ENCODE measurements around the gene CCL20. TPM values are rescaled to one million over a fixed set of nuclear protein-coding genes. Genes with fewer than 3 reads are reported as not detected.
"Not testable (repeated sequence)": the region's sequence is repeated elsewhere in the genome, so short reads cannot be mapped to it uniquely, and the experiment has no call there.

CCL20 gene
- total RNA-seq, 1 experiment from 2014 or later: 1.5 TPM

GRCh38 chr2:227821043-227821942 is 7.7 kb downstream of the CCL20 start:
- 0 out of 2 replicates have a peak, but pooled peaks cover 2% of the 10 kb centered on the region for H3K9me3 ChIP-seq
- 0 out of 2 replicates have a peak, but pooled peaks cover 2% of the 10 kb centered on the region for H3K36me3 ChIP-seq
- no peak overlapping the region for H3K4me3 ChIP-seq
- H3K27me3 ChIP-seq: no peaks in the 10 kb centered on the region
- peak; percentile 34 for DNase-seq

DNA sequence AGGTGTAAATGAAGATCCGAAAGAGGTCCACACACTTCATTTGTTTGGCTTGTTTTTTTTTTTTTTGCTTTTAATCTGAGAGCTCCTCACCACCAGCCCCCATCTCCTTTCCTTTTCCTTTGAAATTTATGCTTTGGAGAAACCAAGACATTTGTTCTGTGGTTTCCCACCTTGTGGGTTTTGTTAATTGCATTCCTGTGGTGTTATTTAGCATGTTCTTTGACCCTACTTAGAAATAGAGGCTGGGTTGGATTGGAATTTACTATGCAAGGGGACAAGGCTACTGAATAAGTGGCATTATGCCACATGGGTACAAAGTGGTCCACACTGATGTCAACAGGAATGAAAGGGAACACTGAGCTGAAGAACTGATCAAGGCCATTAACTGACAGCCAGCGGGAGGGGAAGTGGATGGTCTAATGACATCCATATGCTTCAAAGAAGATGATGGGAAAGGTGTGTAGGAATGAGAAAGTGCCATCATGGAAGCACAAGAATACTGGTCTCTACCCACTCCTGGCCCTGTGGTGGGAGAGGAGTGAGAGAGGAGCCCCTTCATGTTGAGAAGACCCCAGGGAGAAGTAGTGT is 8.9 kb downstream of the CCL20 start:
- DNase-seq: no peak
- 0 out of 2 replicates have a peak, but pooled peaks cover 2% of the 10 kb centered on the region for H3K36me3 ChIP-seq
- H3K4me3 ChIP-seq: no peak overlapping the region

DNA sequence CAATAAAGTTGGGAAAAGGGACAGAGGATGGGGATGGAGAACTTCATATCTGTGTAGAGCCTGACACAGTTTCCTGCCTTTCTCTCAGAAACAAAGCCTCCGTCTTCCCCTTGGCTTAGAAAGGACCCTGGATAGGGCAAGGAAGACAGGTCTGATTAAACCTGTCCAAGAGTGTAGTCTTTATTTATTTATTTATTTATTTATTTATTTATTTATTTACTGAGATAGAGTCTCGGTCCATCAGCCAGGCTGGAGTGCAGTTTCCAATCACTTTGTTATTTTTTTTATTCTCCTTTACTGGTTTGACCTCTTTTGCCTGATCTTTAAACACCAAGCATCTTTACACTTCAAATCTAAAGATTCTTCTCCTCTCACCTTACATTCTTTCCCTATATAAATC is 10.3 kb downstream of the CCL20 start:
- no peak overlapping the region for H3K4me3 ChIP-seq
- peaks cover 2% of the 10 kb centered on the region; the same call in 1 of the 2 replicates for H3K9me3 ChIP-seq
- H3K36me3 ChIP-seq: 0 out of 2 replicates have a peak, but pooled peaks cover 2% of the 10 kb centered on the region
- H3K27me3 ChIP-seq: no peaks in the 10 kb centered on the region
- DNase-seq: no peak

More for the DNA sequence above, 8.9 kb downstream of the CCL20 start:
- Histone ChIP-seq H3K9me3 (0 out of 2 replicates have a peak, but pooled peaks cover 2% of the 10 kb centered on the region), H3K27me3 (no peaks in the 10 kb centered on the region)

GRCh38 chr2:227824711-227825110 is 11.1 kb downstream of the CCL20 start:
- no peak for DNase-seq
- no peak overlapping the region for H3K4me3 ChIP-seq
- 0 out of 2 replicates have a peak, but pooled peaks cover 2% of the 10 kb centered on the region for H3K36me3 ChIP-seq
- H3K9me3 ChIP-seq: peaks cover 2% of the 10 kb centered on the region; the same call in 1 of the 2 replicates
- no peaks in the 10 kb centered on the region for H3K27me3 ChIP-seq

DNA sequence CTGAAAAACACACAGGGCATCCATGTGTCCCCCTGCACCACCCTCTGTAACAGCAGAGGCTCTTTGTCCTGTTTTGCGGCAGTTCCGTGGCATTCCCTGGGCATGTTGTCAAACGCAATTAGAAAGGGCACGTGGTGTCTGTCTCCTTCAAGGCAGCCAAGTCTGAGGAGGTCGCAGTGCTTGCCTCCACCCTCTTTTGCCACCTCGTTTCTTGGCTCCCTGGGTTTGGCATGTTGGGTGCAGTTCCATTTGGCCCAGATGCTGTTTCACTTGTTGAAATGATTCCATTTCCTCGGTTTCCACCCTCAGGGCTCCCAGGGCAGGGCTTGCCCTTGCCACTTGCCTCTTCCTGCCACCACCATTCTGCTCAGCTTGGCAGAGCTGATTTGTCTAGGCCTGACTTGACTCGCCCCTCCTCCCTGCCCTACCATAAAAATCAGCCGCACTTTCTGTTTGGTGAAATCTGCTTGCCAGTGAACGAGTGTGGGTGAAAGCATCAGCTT is 12.4 kb downstream of the CCL20 start:
- no peaks in the 10 kb centered on the region; the same call in 1 of the 2 replicates for H3K9me3 ChIP-seq
- no peaks in the 10 kb centered on the region for H3K36me3 ChIP-seq
- no peak overlapping the region for H3K4me3 ChIP-seq
- H3K27me3 ChIP-seq: no peaks in the 10 kb centered on the region
- DNase-seq: peak; percentile 48

GRCh38 chr2:227826563-227826962 is 12.9 kb downstream of the CCL20 start:
- no peaks in the 10 kb centered on the region; the same call in 1 of the 2 replicates for H3K9me3 ChIP-seq
- H3K4me3 ChIP-seq: no peak overlapping the region
- no peaks in the 10 kb centered on the region for H3K36me3 ChIP-seq
- no peaks in the 10 kb centered on the region for H3K27me3 ChIP-seq
- DNase-seq: no peak

- H3K4me3 ChIP-seq: no peak overlapping the region
- H3K9me3 ChIP-seq: no peaks in the 10 kb centered on the region; the same call in 1 of the 2 replicates
Observed at GRCh38 chr2:227827143-227827542, 13.5 kb downstream of the CCL20 start.

GRCh38 chr2:227828477-227828912 is 14.9 kb downstream of the CCL20 start:
- DNase-seq: no peak
- Histone ChIP-seq H3K9me3 (no peaks in the 10 kb centered on the region; the same call in 1 of the 2 replicates), H3K4me3 (no peak overlapping the region), H3K27me3 (no peaks in the 10 kb centered on the region), H3K36me3 (no peaks in the 10 kb centered on the region)

More at GRCh38 chr2:227827143-227827542, 13.5 kb downstream of the CCL20 start:
- DNase-seq: no peak
- no peaks in the 10 kb centered on the region for H3K27me3 ChIP-seq
- no peaks in the 10 kb centered on the region for H3K36me3 ChIP-seq

DNA sequence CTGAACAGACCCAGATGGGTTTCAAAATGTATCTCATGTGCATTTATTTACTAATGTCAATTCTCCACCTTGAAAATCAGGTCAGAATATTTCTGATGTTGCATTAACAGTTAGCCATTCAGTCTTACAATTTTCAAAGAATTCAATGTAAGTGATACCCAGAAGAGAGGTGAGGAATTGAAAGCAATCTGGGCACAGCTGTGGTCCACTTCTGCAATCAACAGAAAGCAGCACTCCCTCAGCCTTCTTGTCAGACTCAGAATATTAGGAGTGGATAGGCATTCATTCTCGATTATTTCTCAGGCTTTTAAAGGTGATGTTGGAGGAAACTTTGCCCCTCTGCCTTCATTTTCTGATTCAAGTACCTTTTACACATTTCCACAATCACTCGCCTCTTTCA is 15.7 kb downstream of the CCL20 start:
- Histone ChIP-seq H3K36me3 (no peaks in the 10 kb centered on the region), H3K9me3 (no peaks in the 10 kb centered on the region; the same call in 1 of the 2 replicates), H3K4me3 (no peak overlapping the region), H3K27me3 (no peaks in the 10 kb centered on the region)
- no peak for DNase-seq

- DNase-seq: peak; percentile 63
- H3K36me3 ChIP-seq: no peaks in the 10 kb centered on the region
- no peak overlapping the region for H3K4me3 ChIP-seq
- H3K27me3 ChIP-seq: no peaks in the 10 kb centered on the region
- H3K9me3 ChIP-seq: 0 out of 2 replicates have a peak, but pooled peaks cover 2% of the 10 kb centered on the region
Observed at GRCh38 chr2:227834423-227834822, 20.8 kb downstream of the CCL20 start.

DNA sequence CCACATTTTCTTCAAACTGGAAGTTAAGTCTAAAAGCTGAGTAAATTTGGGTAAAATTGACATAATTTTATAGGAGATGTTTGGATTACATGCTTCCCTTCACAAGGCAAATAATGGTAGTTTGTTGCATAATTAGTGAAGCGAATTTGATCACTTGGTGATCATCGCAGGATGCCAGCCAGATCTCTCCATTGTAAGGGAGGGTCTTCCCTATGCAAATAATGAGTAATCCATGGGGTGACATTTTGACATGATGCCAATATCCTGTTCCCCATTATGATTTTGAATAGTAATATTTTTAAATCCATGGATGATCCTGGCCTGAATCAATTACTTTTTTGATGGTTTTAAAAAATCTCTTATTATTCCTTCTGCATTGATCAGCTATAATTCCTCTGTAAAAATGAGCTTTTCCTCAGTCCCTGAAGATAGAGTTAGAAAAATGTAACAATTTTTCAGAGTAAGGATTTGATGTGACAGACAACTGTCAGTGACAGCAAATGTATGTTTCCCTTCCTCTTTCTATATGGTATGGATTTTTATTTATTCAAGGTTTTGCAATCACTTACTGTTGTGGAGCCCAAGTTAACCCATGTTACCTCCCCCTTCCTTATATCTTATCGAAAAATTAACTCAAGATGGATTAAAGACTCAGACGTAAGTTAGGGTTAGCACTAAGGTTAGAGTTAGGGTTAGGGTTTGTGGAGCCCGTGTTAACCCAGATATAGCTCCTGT is 21.4 kb downstream of the CCL20 start:
- Histone ChIP-seq H3K36me3 (no peaks in the 10 kb centered on the region), H3K4me3 (no peak overlapping the region), H3K27me3 (no peaks in the 10 kb centered on the region), H3K9me3 (0 out of 2 replicates have a peak, but pooled peaks cover 2% of the 10 kb centered on the region)
- no peak for DNase-seq

- H3K27me3 ChIP-seq, H3K9me3 ChIP-seq, H3K4me3 ChIP-seq, DNase-seq, H3K36me3 ChIP-seq: not testable (repeated sequence)
Observed at GRCh38 chr2:227839339-227840129, 25.9 kb downstream of the CCL20 start.

DNA sequence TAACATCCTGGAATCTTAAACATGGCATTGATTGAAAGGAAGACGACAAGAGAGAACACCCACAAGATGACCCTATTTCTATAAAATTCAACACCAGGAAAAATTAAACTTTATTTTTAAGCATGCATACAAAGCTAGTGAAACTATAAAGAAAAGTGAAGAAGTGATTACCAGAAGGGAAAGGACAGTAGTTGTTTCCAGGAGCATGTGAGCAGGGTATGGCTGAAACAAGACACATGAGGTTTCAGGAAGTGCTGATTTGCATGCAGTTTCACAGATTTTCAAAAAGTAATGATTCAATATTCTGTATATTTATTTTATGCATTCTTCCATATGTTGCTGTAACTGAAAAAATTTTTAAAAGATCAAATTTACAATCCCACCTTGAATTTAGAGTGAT is 33.2 kb downstream of the CCL20 start:
- DNase-seq: no peak
- Histone ChIP-seq H3K9me3 (no peaks in the 10 kb centered on the region), H3K36me3 (no peaks in the 10 kb centered on the region), H3K4me3 (no peak overlapping the region), H3K27me3 (no peaks in the 10 kb centered on the region)

DNA sequence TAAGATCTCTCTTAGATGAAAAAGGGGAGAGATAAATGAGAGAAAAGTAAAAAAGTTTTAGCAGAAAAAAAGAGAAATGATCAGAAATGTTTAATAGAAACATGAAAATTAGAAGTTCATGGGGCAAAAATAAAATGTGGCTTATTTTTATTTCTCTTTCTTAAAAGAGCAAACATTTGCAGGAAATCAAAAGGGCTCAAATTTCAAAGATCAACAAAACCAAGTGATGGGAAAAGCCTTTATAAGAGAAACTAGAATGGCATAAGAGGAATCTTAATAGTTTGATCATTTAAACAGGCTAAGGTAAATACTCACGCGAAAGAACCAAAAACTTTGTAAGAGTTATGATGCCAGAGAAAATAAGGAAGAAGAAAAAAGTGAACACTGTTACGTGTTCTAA is 34.5 kb downstream of the CCL20 start:
- no peak overlapping the region for H3K4me3 ChIP-seq
- H3K9me3 ChIP-seq: no peaks in the 10 kb centered on the region
- no peak for DNase-seq
- H3K27me3 ChIP-seq: no peaks in the 10 kb centered on the region
- H3K36me3 ChIP-seq: no peaks in the 10 kb centered on the region

- Histone ChIP-seq H3K9me3 (no peaks in the 10 kb centered on the region), H3K27me3 (no peaks in the 10 kb centered on the region), H3K36me3 (no peaks in the 10 kb centered on the region), H3K4me3 (no peak overlapping the region)
- no peak for DNase-seq
Observed at GRCh38 chr2:227848586-227848985, 34.9 kb downstream of the CCL20 start.

DNA sequence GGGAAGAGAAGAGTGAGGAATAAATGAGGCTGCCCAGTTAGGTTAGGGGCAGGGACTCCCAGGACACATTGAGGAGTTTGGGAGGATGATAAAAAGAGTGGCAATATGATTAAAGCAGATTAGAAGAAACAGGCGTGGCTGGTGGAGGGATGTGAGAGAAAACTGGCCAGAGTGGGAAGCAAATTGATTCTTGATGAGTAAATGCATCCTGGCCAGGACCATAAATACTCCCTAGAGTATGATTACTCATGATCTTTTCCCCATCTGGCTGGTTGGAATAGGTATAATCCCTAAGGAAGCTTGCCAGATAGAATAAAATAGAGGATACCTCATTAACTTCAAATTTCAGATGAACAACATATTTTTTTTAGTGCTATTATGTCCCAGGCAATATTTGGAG is 36.3 kb downstream of the CCL20 start:
- Histone ChIP-seq H3K27me3 (no peaks in the 10 kb centered on the region), H3K9me3 (no peaks in the 10 kb centered on the region), H3K36me3 (no peaks in the 10 kb centered on the region), H3K4me3 (no peak overlapping the region)
- DNase-seq: peak; percentile 62

Measured in MG63 (cell line).